CD14-positive monocyte (primary cell): Measurements from ENCODE around the gene KLRC3. TPM values are rescaled to one million over a fixed set of nuclear protein-coding genes. Genes with fewer than 3 reads are reported as not detected.

ENCODE experiments used
- DNase-seq, 3 donors: peaks; one replicate each; pipeline ENCODE4 v3.0.0-alpha.2; 2011 to 2022
- H2AFZ ChIP-seq: 2 replicates; pipeline ENCODE4 v1.6.0; 2012; ENCODE audit warnings: mild to moderate bottlenecking, low read depth, low read length, inconsistent platforms; ENCODE audit not compliant: insufficient read depth, poor library complexity, severe bottlenecking
- H3K27ac ChIP-seq, 2 donors: 1 replicate in 1 of 2; 2 replicates in 1 of 2; pipeline ENCODE4 v1.5.1; 2012 to 2013; ENCODE audit warnings: low read length in 2 of 2, control low read depth in 1 of 2, inconsistent platforms in 1 of 2, low read depth in 1 of 2, mild to moderate bottlenecking in 1 of 2
- H3K27me3 ChIP-seq, 2 donors: one replicate each; pipeline versions ENCODE4 v1.6.0 to v1.6.1; 2011 to 2013; ENCODE audit warnings: low read length in 2 of 2; ENCODE audit not compliant: control insufficient read depth in 2 of 2, insufficient read depth in 2 of 2
- H3K36me3 ChIP-seq, 2 donors: replicated peaks in 1 of 2; 1 replicate in 1 of 2; 2 replicates in 1 of 2; pipeline versions ENCODE4 v1.5.1 to v1.6.1; 2012 to 2013; ENCODE audit warnings: low read length in 2 of 2, control low read depth in 1 of 2, inconsistent platforms in 1 of 2, mild to moderate bottlenecking in 1 of 2; ENCODE audit not compliant: insufficient read depth in 2 of 2, control insufficient read depth in 1 of 2
- H3K4me1 ChIP-seq, 2 donors: 1 replicate in 1 of 2; 2 replicates in 1 of 2; pipeline versions ENCODE4 v1.5.1 to v1.6.1; 2012 to 2013; ENCODE audit warnings: low read length in 2 of 2, control low read depth in 1 of 2, inconsistent platforms in 1 of 2, mild to moderate bottlenecking in 1 of 2, moderate library complexity in 1 of 2; ENCODE audit not compliant: insufficient read depth in 2 of 2, control insufficient read depth in 1 of 2
- H3K4me2 ChIP-seq: replicated peaks from 2 replicates; pipeline ENCODE3; 2012; ENCODE audit warnings: low read length, moderate library complexity, mild to moderate bottlenecking; ENCODE audit not compliant: poor library complexity, severe bottlenecking; ENCODE audit errors: extremely low read depth
- H3K4me3 ChIP-seq, 3 experiments: fragments of 200-600 bp in 1 of 3; sonication (generic) in 1 of 3; replicated peaks in 1 of 3; 1 replicate in 2 of 3; 2 replicates in 1 of 3; pipeline ENCODE4 v1.5.1; 2011 to 2013; ENCODE audit warnings: low read length in 3 of 3, mild to moderate bottlenecking in 3 of 3, control low read depth in 2 of 3, low read depth in 2 of 3, inconsistent platforms in 1 of 3, moderate library complexity in 1 of 3
- H3K79me2 ChIP-seq: 2 replicates; pipeline ENCODE4 v1.6.0; 2012; ENCODE audit warnings: mild to moderate bottlenecking, control low read depth, inconsistent platforms, low read length, moderate library complexity; ENCODE audit not compliant: insufficient read depth
- H3K9ac ChIP-seq: 2 replicates; pipeline ENCODE4 v1.6.0; 2017; ENCODE audit warnings: low read length, mild to moderate bottlenecking; ENCODE audit not compliant: insufficient read depth, poor library complexity, severe bottlenecking
- H3K9me3 ChIP-seq, 2 donors: replicated peaks in 1 of 2; 1 replicate in 1 of 2; 2 replicates in 1 of 2; pipeline versions ENCODE4 v1.5.1 to v1.6.1; 2012 to 2013; ENCODE audit warnings: low read length in 2 of 2, control low read depth in 1 of 2; ENCODE audit not compliant: control insufficient read depth in 1 of 2, insufficient read depth in 1 of 2
- H4K20me1 ChIP-seq: 2 replicates; pipeline ENCODE4 v1.6.0; 2012; ENCODE audit warnings: mild to moderate bottlenecking, low read length, control low read depth, moderate library complexity; ENCODE audit not compliant: insufficient read depth
- H3K27ac Mint-ChIP-seq, 7 donors: one replicate each; pipeline ENCODE4 v1.8.0; 2020; ENCODE audit warnings: mild to moderate bottlenecking in 7 of 7, mixed read lengths in 7 of 7, moderate library complexity in 6 of 7, inconsistent platforms in 2 of 7
- H3K27me3 Mint-ChIP-seq, 3 donors: one replicate each; pipeline ENCODE4 v1.8.0; 2021 to 2022; ENCODE audit warnings: low read depth in 3 of 3, mild to moderate bottlenecking in 3 of 3, mixed read lengths in 3 of 3, moderate library complexity in 3 of 3, inconsistent platforms in 1 of 3
- H3K36me3 Mint-ChIP-seq, 2 donors: one replicate each; pipeline ENCODE4 v1.8.0; 2020; ENCODE audit warnings: mixed read lengths in 2 of 2, inconsistent platforms in 1 of 2, mild to moderate bottlenecking in 1 of 2
- H3K4me1 Mint-ChIP-seq: one replicate; pipeline ENCODE4 v1.8.0; 2020; ENCODE audit warnings: mild to moderate bottlenecking, mixed read lengths
- H3K4me3 Mint-ChIP-seq, 2 donors: one replicate each; pipeline ENCODE4 v1.8.0; 2020; ENCODE audit warnings: mild to moderate bottlenecking in 2 of 2, mixed read lengths in 2 of 2, moderate library complexity in 1 of 2
- H3K9me3 Mint-ChIP-seq, 7 donors: one replicate each; pipeline ENCODE4 v1.8.0; 2020 to 2022; ENCODE audit warnings: mixed read lengths in 7 of 7, mild to moderate bottlenecking in 6 of 7, moderate library complexity in 6 of 7, inconsistent platforms in 2 of 7
- CTCF ChIP-seq: fragments of 200-600 bp; IDR thresholded peaks from one replicate; pipeline ENCODE4 v1.8.0; 2022; ENCODE audit warnings: antibody characterized with exemption, mild to moderate bottlenecking
- WGBS: methylation state at CpG from one replicate; pipeline ENCODE4 v1.1.5; 2013; ENCODE audit warnings: missing lambda C conversion rate; ENCODE audit not compliant: insufficient coverage; 5-methylcytosine and 5-hydroxymethylcytosine counted together
- intact Hi-C, 2 donors: fragments of 100-400 bp; cut with micrococcal nuclease; formaldehyde crosslinking; loops; one replicate each; pipeline versions ENCODE4 v1.15.0 to v1.15.1; 2023
- polyA plus RNA-seq, 3 donors: library from polyadenylated mRNA; depleted of rRNA in 1 of 3; unstranded in 2 of 3; stranded (reverse) in 1 of 3; fragments of 300-500 nt in 2 of 3; fragments of >200 nt in 1 of 3; fragmentation: Illumina TruSeq in 2 of 3; gene quantifications; 1 replicate in 2 of 3; 2 replicates in 1 of 3; pipeline ENCODE4 v1.2.3, GENCODE V29; 2012 to 2021

The KLRC3 gene
- polyA plus RNA-seq, 3 donors = not detected

- no peak overlapping the region for H3K9ac ChIP-seq
- intact Hi-C loops = no loop called here
- Mint-ChIP-seq H3K36me3 (no peaks in the 10 kb centered on the region), H3K4me3 (no peak overlapping the region), H3K27ac (no peak overlapping the region), H3K9me3 (peaks cover 8 to 20% (median 17%) of the 10 kb centered on the region in 7 donors), H3K4me1 (no peaks in the 10 kb centered on the region), H3K27me3 (peaks cover 0 to 4% (median 1%) of the 10 kb centered on the region in 3 donors)
- H3K27ac ChIP-seq = no peak overlapping the region
- H3K79me2 ChIP-seq = no peaks in the 10 kb centered on the region
- no peaks in the 10 kb centered on the region for H3K4me1 ChIP-seq
- no peaks in the 10 kb centered on the region for H4K20me1 ChIP-seq
- no peak for DNase-seq
- WGBS = 95% methylated on average over 4 of the region's 4 CpGs
- H2AFZ ChIP-seq = no peak overlapping the region
- no peak overlapping the region for H3K4me2 ChIP-seq
- TF ChIP-seq CTCF = no peak
- no peaks in the 10 kb centered on the region for H3K27me3 ChIP-seq
- no peaks in the 10 kb centered on the region for H3K36me3 ChIP-seq
- no peak overlapping the region for H3K4me3 ChIP-seq
- peaks cover 0 to 3% of the 10 kb centered on the region in 2 donors for H3K9me3 ChIP-seq
Measured at GRCh38 chr12:10466311-10466710, 45.9 kb upstream of the KLRC3 start.

- Histone ChIP-seq H3K27ac (no peak overlapping the region), H3K27me3 (no peaks in the 10 kb centered on the region), H3K36me3 (no peaks in the 10 kb centered on the region), H3K4me3 (no peak overlapping the region), H3K9ac (no peak overlapping the region), H3K4me2 (no peak overlapping the region), H3K9me3 (peaks cover 17% of the 10 kb centered on the region in 2 donors), H3K4me1 (no peaks in the 10 kb centered on the region), H3K79me2 (no peaks in the 10 kb centered on the region), H2AFZ (no peak overlapping the region), H4K20me1 (no peaks in the 10 kb centered on the region)
- intact Hi-C loops = no loop called here
- H3K4me3 Mint-ChIP-seq = no peak overlapping the region
- peaks cover 18 to 45% (median 34%) of the 10 kb centered on the region in 7 donors for H3K9me3 Mint-ChIP-seq
- no peaks in the 10 kb centered on the region for H3K4me1 Mint-ChIP-seq
- H3K27ac Mint-ChIP-seq = no peak overlapping the region
- no peak for DNase-seq
- WGBS = 97% methylated on average over 3 of the region's 3 CpGs
- no peaks in the 10 kb centered on the region for H3K36me3 Mint-ChIP-seq
- H3K27me3 Mint-ChIP-seq = peaks cover 0 to 4% (median 0%) of the 10 kb centered on the region in 3 donors
- no peak for TF ChIP-seq CTCF
Measured at GRCh38 chr12:10457760-10458159, 37.4 kb upstream of the KLRC3 start.
